Measurements from ENCODE around the gene EZR.

Gene EZR

GRCh38 chr6:158815379-158815724, 3.8 kb downstream of the EZR start:
- no peak for DNase-seq
- Histone ChIP-seq H2AFZ (ENCODE audit: low read depth, low read length) (no peak overlapping the region), H3K79me2 (ENCODE audit: insufficient read depth, low read length) (peaks cover 82% of the 10 kb centered on the region), H3K36me3 (ENCODE audit: insufficient read depth, low read length) (peaks cover 63% of the 10 kb centered on the region), H3K4me1 (ENCODE audit: insufficient read depth, low read length) (peaks cover 70% of the 10 kb centered on the region), H4K20me1 (ENCODE audit: insufficient read depth, low read length) (peaks cover 70% of the 10 kb centered on the region), H3K4me2 (ENCODE audit: insufficient read depth, low read length) (peak overlapping the region; percentile 97; the same call in 1 of the 2 replicates), H3K9ac (ENCODE audit: low read depth, low read length) (no peak overlapping the region), H3K4me3 (ENCODE audit: low read depth in 1 of 2, low read length in 2 of 2) (no peak overlapping the region), H3K9me3 (ENCODE audit: insufficient read depth, low read length, severe bottlenecking) (no peaks in the 10 kb centered on the region), H3K27ac (ENCODE audit: low read length) (no peak overlapping the region), H3K27me3 (ENCODE audit: insufficient read depth, low read length, poor library complexity) (no peaks in the 10 kb centered on the region)
- no peak for ATAC-seq (ENCODE audit: insufficient read depth, low read depth)
- no peak for TF ChIP-seq EZH2 (IDR thresholded peaks at IDR 0.05; ENCODE audit: borderline replicate concordance, low read depth, low read length, severe bottlenecking)
- TF ChIP-seq, protein P1, sequence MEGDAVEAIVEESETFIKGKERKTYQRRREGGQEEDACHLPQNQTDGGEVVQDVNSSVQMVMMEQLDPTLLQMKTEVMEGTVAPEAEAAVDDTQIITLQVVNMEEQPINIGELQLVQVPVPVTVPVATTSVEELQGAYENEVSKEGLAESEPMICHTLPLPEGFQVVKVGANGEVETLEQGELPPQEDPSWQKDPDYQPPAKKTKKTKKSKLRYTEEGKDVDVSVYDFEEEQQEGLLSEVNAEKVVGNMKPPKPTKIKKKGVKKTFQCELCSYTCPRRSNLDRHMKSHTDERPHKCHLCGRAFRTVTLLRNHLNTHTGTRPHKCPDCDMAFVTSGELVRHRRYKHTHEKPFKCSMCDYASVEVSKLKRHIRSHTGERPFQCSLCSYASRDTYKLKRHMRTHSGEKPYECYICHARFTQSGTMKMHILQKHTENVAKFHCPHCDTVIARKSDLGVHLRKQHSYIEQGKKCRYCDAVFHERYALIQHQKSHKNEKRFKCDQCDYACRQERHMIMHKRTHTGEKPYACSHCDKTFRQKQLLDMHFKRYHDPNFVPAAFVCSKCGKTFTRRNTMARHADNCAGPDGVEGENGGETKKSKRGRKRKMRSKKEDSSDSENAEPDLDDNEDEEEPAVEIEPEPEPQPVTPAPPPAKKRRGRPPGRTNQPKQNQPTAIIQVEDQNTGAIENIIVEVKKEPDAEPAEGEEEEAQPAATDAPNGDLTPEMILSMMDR (IDR thresholded peaks at IDR 0.05; ENCODE audit: borderline replicate concordance, extremely low read depth, low read length, poor library complexity, severe bottlenecking), result no peak

GRCh38 chr6:158813032-158813431, 6.1 kb downstream of the EZR start:
- Histone ChIP-seq H3K4me2 (ENCODE audit: insufficient read depth, low read length) (peak overlapping the region; percentile 44), H3K36me3 (ENCODE audit: insufficient read depth, low read length) (peaks cover 86% of the 10 kb centered on the region), H3K4me1 (ENCODE audit: insufficient read depth, low read length) (peaks cover 83% of the 10 kb centered on the region)

DNA sequence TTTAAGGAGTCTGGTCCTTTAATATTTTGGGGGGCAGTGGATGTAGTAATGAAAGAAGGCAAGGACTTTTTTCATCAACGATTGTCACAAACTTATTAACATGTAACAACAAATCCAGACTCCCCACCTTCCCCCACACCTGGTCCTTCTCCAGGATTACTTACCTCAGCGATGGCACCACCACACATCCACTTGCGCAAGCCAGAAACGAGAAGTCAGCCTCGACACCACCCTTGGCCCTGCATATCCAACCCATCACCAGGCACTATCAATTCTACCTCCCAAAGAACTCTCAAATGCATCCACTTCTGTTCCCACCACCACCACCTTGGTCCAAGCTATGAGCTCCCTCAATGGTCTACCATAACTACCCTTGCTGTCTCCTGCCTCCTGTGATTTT, 6.6 kb downstream of the EZR start:
- no peaks in the 10 kb centered on the region for H3K27me3 ChIP-seq (ENCODE audit: insufficient read depth, low read length, poor library complexity)
- peaks cover 90% of the 10 kb centered on the region for H3K36me3 ChIP-seq (ENCODE audit: insufficient read depth, low read length)
- H3K27ac ChIP-seq (ENCODE audit: low read length), result no peak overlapping the region
- H2AFZ ChIP-seq (ENCODE audit: low read depth, low read length), result no peak overlapping the region
- peaks cover 92% of the 10 kb centered on the region for H4K20me1 ChIP-seq (ENCODE audit: insufficient read depth, low read length)
- H3K4me2 ChIP-seq (ENCODE audit: insufficient read depth, low read length), result peak overlapping the region; percentile 44; the same call in 1 of the 2 replicates
- peaks cover 84% of the 10 kb centered on the region for H3K4me1 ChIP-seq (ENCODE audit: insufficient read depth, low read length)
- H3K79me2 ChIP-seq (ENCODE audit: insufficient read depth, low read length), result peaks cover 100% of the 10 kb centered on the region
- ATAC-seq (ENCODE audit: insufficient read depth, low read depth) (no peak), DNase-seq (no peak)
- H3K9me3 ChIP-seq (ENCODE audit: insufficient read depth, low read length, severe bottlenecking), result no peaks in the 10 kb centered on the region
- no peak for TF ChIP-seq EZH2 (IDR thresholded peaks at IDR 0.05; ENCODE audit: borderline replicate concordance, low read depth, low read length, severe bottlenecking)
- TF ChIP-seq, protein P1 (IDR thresholded peaks at IDR 0.05; ENCODE audit: borderline replicate concordance, extremely low read depth, low read length, poor library complexity, severe bottlenecking), result no peak
- no peak overlapping the region for H3K9ac ChIP-seq (ENCODE audit: low read depth, low read length)
- no peak overlapping the region; a peak in 1 of 4 replicates for H3K4me3 ChIP-seq (ENCODE audit: low read depth in 1 of 2, low read length in 2 of 2)

More at GRCh38 chr6:158813032-158813431, 6.1 kb downstream of the EZR start:
- Histone ChIP-seq H3K27me3 (ENCODE audit: insufficient read depth, low read length, poor library complexity) (no peaks in the 10 kb centered on the region), H4K20me1 (ENCODE audit: insufficient read depth, low read length) (peaks cover 92% of the 10 kb centered on the region), H3K4me3 (ENCODE audit: low read depth in 1 of 2, low read length in 2 of 2) (no peak overlapping the region), H3K9ac (ENCODE audit: low read depth, low read length) (no peak overlapping the region), H3K9me3 (ENCODE audit: insufficient read depth, low read length, severe bottlenecking) (no peaks in the 10 kb centered on the region), H3K79me2 (ENCODE audit: insufficient read depth, low read length) (peaks cover 100% of the 10 kb centered on the region), H2AFZ (ENCODE audit: low read depth, low read length) (no peak overlapping the region), H3K27ac (ENCODE audit: low read length) (no peak overlapping the region)
- TF ChIP-seq, protein P1 (IDR thresholded peaks at IDR 0.05; ENCODE audit: borderline replicate concordance, extremely low read depth, low read length, poor library complexity, severe bottlenecking), result no peak
- no peak for TF ChIP-seq EZH2 (IDR thresholded peaks at IDR 0.05; ENCODE audit: borderline replicate concordance, low read depth, low read length, severe bottlenecking)
- ATAC-seq (ENCODE audit: insufficient read depth, low read depth) (no peak), DNase-seq (no peak)
